ENCODE measurements around the gene EWSR1. TPM values are rescaled to one million over a fixed set of nuclear protein-coding genes. Genes with fewer than 3 reads are reported as not detected.

Gene EWSR1
- polyA plus RNA-seq, 3 donors, result 81.2 to 280 (median 136) TPM

- DNase-seq, result no peak
- Mint-ChIP-seq H3K27ac (peak overlapping the region in 4 of 7 donors; percentile 4 to 64 (median 24)), H3K36me3 (peaks cover 29 to 44% of the 10 kb centered on the region in 2 donors), H3K27me3 (ENCODE audit: low read depth in 3 of 3) (peaks cover 0 to 3% (median 0%) of the 10 kb centered on the region in 3 donors), H3K9me3 (peaks cover 0 to 3% (median 0%) of the 10 kb centered on the region in 7 donors), H3K4me3 (no peak overlapping the region), H3K4me1 (no peaks in the 10 kb centered on the region)
- no peak overlapping the region for H2AFZ ChIP-seq (ENCODE audit: insufficient read depth, low read depth, low read length, poor library complexity, severe bottlenecking)
- H4K20me1 ChIP-seq (ENCODE audit: insufficient read depth, low read length), result peaks cover 11% of the 10 kb centered on the region
- no peak overlapping the region for H3K4me3 ChIP-seq (replicated peaks in 1 of 3; ENCODE audit: low read depth in 2 of 3, low read length in 3 of 3)
- H3K4me1 ChIP-seq (ENCODE audit: control insufficient read depth in 1 of 2, insufficient read depth in 2 of 2, low read length in 2 of 2), result no peaks in the 10 kb centered on the region
- no peak overlapping the region for H3K9ac ChIP-seq (ENCODE audit: insufficient read depth, low read length, poor library complexity, severe bottlenecking)
- H3K9me3 ChIP-seq (replicated peaks in 1 of 2; ENCODE audit: control insufficient read depth in 1 of 2, insufficient read depth in 1 of 2, low read length in 2 of 2), result no peaks in the 10 kb centered on the region
- no peak for TF ChIP-seq CTCF (IDR thresholded peaks at IDR 0.05)
- no peaks in the 10 kb centered on the region for H3K79me2 ChIP-seq (ENCODE audit: insufficient read depth, low read length)
- no peak overlapping the region for H3K4me2 ChIP-seq (replicated peaks; ENCODE audit: extremely low read depth, low read length, poor library complexity, severe bottlenecking)
- no peak overlapping the region for H3K27ac ChIP-seq (ENCODE audit: low read depth in 1 of 2, low read length in 2 of 2)
- WGBS (ENCODE audit: insufficient coverage), result 75% methylated on average over 5 of the region's 8 CpGs
- H3K27me3 ChIP-seq (ENCODE audit: control insufficient read depth in 2 of 2, insufficient read depth in 2 of 2, low read length in 2 of 2), result no peaks in the 10 kb centered on the region
- peaks cover 38 to 43% of the 10 kb centered on the region in 2 donors for H3K36me3 ChIP-seq (replicated peaks in 1 of 2; ENCODE audit: control insufficient read depth in 1 of 2, insufficient read depth in 2 of 2, low read length in 2 of 2)
- intact Hi-C loops (cut with micrococcal nuclease), result no loop called here
These were observed 57.3 kb downstream of the EWSR1 start for GRCh38 chr22:29325356-29325755.

DNA sequence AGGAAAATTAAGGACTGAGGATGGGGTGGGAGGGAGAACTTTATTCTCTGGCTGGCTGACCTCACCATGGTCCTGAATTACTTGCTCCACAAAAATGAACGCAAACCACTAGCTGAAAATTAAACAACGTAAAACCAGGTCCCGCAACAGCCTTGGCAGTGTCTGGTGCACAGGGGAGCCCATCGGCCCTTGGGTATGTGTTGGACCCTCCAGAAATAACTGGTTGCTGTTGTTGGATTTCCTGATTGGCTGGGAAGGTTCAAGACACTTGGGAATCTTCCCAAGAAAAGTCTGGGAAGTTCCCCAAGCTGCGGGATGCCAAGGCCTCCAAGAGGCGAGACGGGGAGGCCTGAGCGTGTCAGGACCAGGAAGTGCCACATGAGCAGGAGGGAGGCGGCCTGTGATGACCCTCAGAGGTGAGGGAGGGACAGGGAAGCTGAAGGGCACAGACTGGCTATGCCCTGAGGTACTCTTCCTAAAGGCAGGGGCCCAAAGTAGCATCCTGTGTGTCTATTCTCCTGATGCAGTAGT is 57.8 kb downstream of the EWSR1 start:
- Histone ChIP-seq H3K4me3 (replicated peaks in 1 of 3; ENCODE audit: low read depth in 2 of 3, low read length in 3 of 3) (no peak overlapping the region), H3K36me3 (replicated peaks in 1 of 2; ENCODE audit: control insufficient read depth in 1 of 2, insufficient read depth in 2 of 2, low read length in 2 of 2) (peaks cover 43 to 48% of the 10 kb centered on the region in 2 donors), H3K4me1 (ENCODE audit: control insufficient read depth in 1 of 2, insufficient read depth in 2 of 2, low read length in 2 of 2) (no peaks in the 10 kb centered on the region), H3K4me2 (replicated peaks; ENCODE audit: extremely low read depth, low read length, poor library complexity, severe bottlenecking) (no peak overlapping the region), H2AFZ (ENCODE audit: insufficient read depth, low read depth, low read length, poor library complexity, severe bottlenecking) (no peak overlapping the region), H3K27me3 (ENCODE audit: control insufficient read depth in 2 of 2, insufficient read depth in 2 of 2, low read length in 2 of 2) (no peaks in the 10 kb centered on the region), H3K9ac (ENCODE audit: insufficient read depth, low read length, poor library complexity, severe bottlenecking) (no peak overlapping the region), H3K9me3 (replicated peaks in 1 of 2; ENCODE audit: control insufficient read depth in 1 of 2, insufficient read depth in 1 of 2, low read length in 2 of 2) (no peaks in the 10 kb centered on the region), H4K20me1 (ENCODE audit: insufficient read depth, low read length) (peaks cover 16% of the 10 kb centered on the region), H3K79me2 (ENCODE audit: insufficient read depth, low read length) (no peaks in the 10 kb centered on the region), H3K27ac (ENCODE audit: low read depth in 1 of 2, low read length in 2 of 2) (no peak overlapping the region)
- Mint-ChIP-seq H3K27ac (peak overlapping the region in 4 of 7 donors; percentile 4 to 61 (median 52)), H3K9me3 (peaks cover 0 to 3% (median 0%) of the 10 kb centered on the region in 7 donors), H3K4me1 (no peaks in the 10 kb centered on the region), H3K36me3 (peaks cover 34 to 49% of the 10 kb centered on the region in 2 donors), H3K4me3 (no peak overlapping the region), H3K27me3 (ENCODE audit: low read depth in 3 of 3) (peaks cover 0 to 3% (median 0%) of the 10 kb centered on the region in 3 donors)
- intact Hi-C loops (cut with micrococcal nuclease), result no loop called here
- DNase-seq, result no peak
- TF ChIP-seq CTCF (IDR thresholded peaks at IDR 0.05), result no peak
- WGBS (ENCODE audit: insufficient coverage), result 92% methylated on average over 9 of the region's 9 CpGs
